K562 (cell line): Measurements from ENCODE around the gene CCDC141. TPM values are rescaled to one million over a fixed set of nuclear protein-coding genes. Genes with fewer than 3 reads are reported as not detected.

Experiments
- CBFA2T2 ChIP-seq: fragments of 450-650 bp; conservative IDR thresholded peaks from 2 replicates; pipeline ENCODE4 v1.6.1; 2017; ENCODE audit warnings: mild to moderate bottlenecking
- CEBPB ChIP-seq: fragments of 450-650 bp; IDR thresholded peaks from 2 replicates; pipeline ENCODE4 v1.6.1; 2016; ENCODE audit warnings: missing genetic modification characterization, missing compliant biosample characterization
- CSDE1 ChIP-seq, 2 experiments: fragments of 450-650 bp; IDR thresholded peaks; 2 replicates each; pipeline ENCODE4 v1.6.1; 2016; ENCODE audit warnings: mild to moderate bottlenecking in 1 of 2
- MYC ChIP-seq, 2 experiments: fragments of 250-450 bp in 1 of 2; sonication (Bioruptor Pico) in 1 of 2; IDR thresholded peaks; 2 replicates each; pipeline versions ENCODE4 v1.5.1 to v1.6.1; 2012 to 2021; ENCODE audit warnings: low read depth in 2 of 2, borderline replicate concordance in 1 of 2, improper control_type of control experiment in 1 of 2, low read length in 1 of 2, mild to moderate bottlenecking in 1 of 2, moderate library complexity in 1 of 2
- SAFB2 ChIP-seq: fragments of 200-400 bp; formaldehyde crosslinking; IDR thresholded peaks from 2 replicates; pipeline ENCODE4 v1.6.1; 2018; ENCODE audit warnings: borderline replicate concordance, low read length, low read depth, moderate library complexity; ENCODE audit not compliant: severe bottlenecking
- SIX5 ChIP-seq, 2 experiments: IDR thresholded peaks; 2 replicates each; pipeline ENCODE4 v1.6.1; 2011; ENCODE audit warnings: low read length in 2 of 2, borderline replicate concordance in 1 of 2, low read depth in 1 of 2, mild to moderate bottlenecking in 1 of 2, moderate library complexity in 1 of 2; ENCODE audit not compliant: insufficient read depth in 1 of 2
- ZBTB7A ChIP-seq: IDR thresholded peaks from 2 replicates; pipeline ENCODE4 v1.6.1; 2011; ENCODE audit warnings: low read depth, mild to moderate bottlenecking, low read length, moderate library complexity, borderline replicate concordance; ENCODE audit not compliant: control insufficient read depth
- ZFP36 ChIP-seq: fragments of 150-350 bp; IDR thresholded peaks from 2 replicates; pipeline ENCODE4 v1.6.1; 2018; ENCODE audit warnings: low read length, low read depth; ENCODE audit not compliant: partially characterized antibody
- polyA plus RNA-seq, 8 experiments: library from polyadenylated mRNA; depleted of rRNA in 4 of 8; stranded (reverse) in 5 of 8; unstranded in 3 of 8; fragments of >200 nt; fragmentation: Nextera tagmentation in 2 of 8; fragmentation: Illumina TruSeq in 1 of 8; extraction: Ambion mirVana in 2 of 8; extraction: Trizol in 1 of 8; gene quantifications; 2 replicates each; pipeline versions ENCODE4 v1.2.1 to v1.2.3, GENCODE V29; 2011 to 2014; ENCODE audit warnings: inconsistent platforms in 1 of 8, missing spikeins in 1 of 8
- total RNA-seq, 7 experiments: library from RNA; depleted of rRNA in 6 of 7; stranded (reverse); fragments of >200 nt in 6 of 7; fragmentation: Illumina TruSeq in 2 of 7; extraction: Trizol in 2 of 7; gene quantifications; 2 replicates each; pipeline versions ENCODE4 v1.2.1 to v1.2.3, GENCODE V29; 2011 to 2021; ENCODE audit warnings: low replicate concordance in 1 of 7
- TF ChIP-seq, protein P1 (sequence below): IDR thresholded peaks from 3 replicates; pipeline ENCODE4 v1.6.1; 2011; ENCODE audit warnings: borderline replicate concordance, mild to moderate bottlenecking, moderate library complexity; ENCODE audit not compliant: insufficient read length; ENCODE audit errors: extremely low read depth

CCDC141 gene
- total and polyA plus RNA-seq, 9 of the 15 experiments (the other 6 are each of a cell fraction or from before 2014, with no cell fraction given) = 0.09 TPM; not detected in 8

DNA sequence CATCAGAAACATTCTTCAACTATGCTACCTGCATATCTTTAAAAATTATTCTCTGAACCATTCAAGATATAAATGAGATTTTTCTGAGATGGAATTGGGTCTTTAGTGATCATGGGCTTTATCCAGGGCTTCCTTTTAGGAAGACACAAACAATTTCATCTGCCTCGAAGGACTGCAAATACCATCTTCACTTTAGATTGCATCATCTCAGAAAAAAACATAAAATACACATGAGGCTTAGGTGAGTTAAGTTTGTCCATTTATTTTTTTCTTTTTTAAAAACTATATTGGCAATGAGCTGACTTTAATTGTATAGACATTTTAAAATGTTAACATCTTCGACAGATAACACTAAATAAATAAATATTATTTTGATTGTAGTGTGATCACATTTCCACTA is 262.8 kb downstream of the CCDC141 start (continued):
- TF ChIP-seq ZFP36 = no peak
- TF ChIP-seq, protein P1, sequence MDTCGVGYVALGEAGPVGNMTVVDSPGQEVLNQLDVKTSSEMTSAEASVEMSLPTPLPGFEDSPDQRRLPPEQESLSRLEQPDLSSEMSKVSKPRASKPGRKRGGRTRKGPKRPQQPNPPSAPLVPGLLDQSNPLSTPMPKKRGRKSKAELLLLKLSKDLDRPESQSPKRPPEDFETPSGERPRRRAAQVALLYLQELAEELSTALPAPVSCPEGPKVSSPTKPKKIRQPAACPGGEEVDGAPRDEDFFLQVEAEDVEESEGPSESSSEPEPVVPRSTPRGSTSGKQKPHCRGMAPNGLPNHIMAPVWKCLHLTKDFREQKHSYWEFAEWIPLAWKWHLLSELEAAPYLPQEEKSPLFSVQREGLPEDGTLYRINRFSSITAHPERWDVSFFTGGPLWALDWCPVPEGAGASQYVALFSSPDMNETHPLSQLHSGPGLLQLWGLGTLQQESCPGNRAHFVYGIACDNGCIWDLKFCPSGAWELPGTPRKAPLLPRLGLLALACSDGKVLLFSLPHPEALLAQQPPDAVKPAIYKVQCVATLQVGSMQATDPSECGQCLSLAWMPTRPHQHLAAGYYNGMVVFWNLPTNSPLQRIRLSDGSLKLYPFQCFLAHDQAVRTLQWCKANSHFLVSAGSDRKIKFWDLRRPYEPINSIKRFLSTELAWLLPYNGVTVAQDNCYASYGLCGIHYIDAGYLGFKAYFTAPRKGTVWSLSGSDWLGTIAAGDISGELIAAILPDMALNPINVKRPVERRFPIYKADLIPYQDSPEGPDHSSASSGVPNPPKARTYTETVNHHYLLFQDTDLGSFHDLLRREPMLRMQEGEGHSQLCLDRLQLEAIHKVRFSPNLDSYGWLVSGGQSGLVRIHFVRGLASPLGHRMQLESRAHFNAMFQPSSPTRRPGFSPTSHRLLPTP = no peak
- TF ChIP-seq ZBTB7A = no peak
- TF ChIP-seq CBFA2T2 = no peak
- no peak for TF ChIP-seq CSDE1 (IDR thresholded peaks at IDR 0.05)
- no peak for TF ChIP-seq SAFB2
- 0 out of 2 replicates have a peak, but pooled peaks have one; percentile 16 for TF ChIP-seq CEBPB (tag)
- no peak for TF ChIP-seq SIX5 (IDR thresholded peaks at IDR 0.05; ENCODE audit: borderline replicate concordance in 1 of 2, insufficient read depth in 1 of 2, low read depth in 1 of 2, low read length in 2 of 2)
- no peak for TF ChIP-seq MYC (IDR thresholded peaks at IDR 0.05; ENCODE audit: low read depth, low read length)
- no peak for TF ChIP-seq MYC (CRISPR knock-in tag; IDR thresholded peaks at IDR 0.05; ENCODE audit: borderline replicate concordance, low read depth)
